OCI-LY1 (cell line): Measurements from ENCODE around the gene TRAPPC10.
"Not testable (repeated sequence)": the region's sequence is repeated elsewhere in the genome, so short reads cannot be mapped to it uniquely, and the experiment has no call there.

ENCODE experiments used
- H2AFZ ChIP-seq: fragments of 200-600 bp; sonication (generic), shearing (Covaris generic); 2 replicates; pipeline ENCODE4 v1.6.0; 2014; ENCODE audit warnings: antibody characterized with exemption, mild to moderate bottlenecking, low read length
- H3F3A ChIP-seq: fragments of 200-600 bp; sonication (generic), shearing (Covaris generic); 2 replicates; pipeline ENCODE4 v1.6.0; 2014; ENCODE audit warnings: mild to moderate bottlenecking, antibody characterized with exemption, low read length, moderate library complexity; ENCODE audit not compliant: insufficient read depth
- H3K27ac ChIP-seq: fragments of 200-600 bp; sonication (generic); 2 replicates; pipeline ENCODE4 v1.5.1; 2014; ENCODE audit warnings: low read length, mixed run types, mild to moderate bottlenecking, low read depth; ENCODE audit not compliant: poor library complexity, severe bottlenecking
- H3K27me3 ChIP-seq: fragments of 200-600 bp; sonication (generic); 2 replicates; pipeline ENCODE4 v1.6.0; 2014; ENCODE audit warnings: antibody characterized with exemption, mild to moderate bottlenecking, low read length, moderate library complexity; ENCODE audit not compliant: insufficient read depth
- H3K36me3 ChIP-seq: fragments of 200-600 bp; sonication (generic); 2 replicates; pipeline ENCODE4 v1.6.1; 2014; ENCODE audit warnings: mild to moderate bottlenecking, antibody characterized with exemption, low read length, moderate library complexity, mixed read lengths; ENCODE audit not compliant: insufficient read depth
- H3K4me1 ChIP-seq: fragments of 200-600 bp; sonication (generic); 2 replicates; pipeline ENCODE4 v1.5.1; 2014; ENCODE audit warnings: mild to moderate bottlenecking, low read length, moderate library complexity; ENCODE audit not compliant: insufficient read depth, severe bottlenecking
- H3K4me2 ChIP-seq: fragments of 200-600 bp; sonication (generic), shearing (Covaris generic); 2 replicates; pipeline ENCODE4 v1.6.1; 2014; ENCODE audit warnings: low read length
- H3K4me3 ChIP-seq: fragments of 200-600 bp; sonication (generic); 2 replicates; pipeline ENCODE4 v1.5.1; 2014; ENCODE audit warnings: low read length, low read depth, mild to moderate bottlenecking, mixed read lengths; ENCODE audit not compliant: poor library complexity, severe bottlenecking
- H3K79me2 ChIP-seq: fragments of 200-600 bp; shearing (Covaris generic); 2 replicates; pipeline ENCODE4 v1.6.1; 2016; ENCODE audit warnings: mixed run types, low read length, mixed read lengths; ENCODE audit not compliant: insufficient read depth
- H3K9ac ChIP-seq: fragments of 200-600 bp; sonication (generic), shearing (Covaris generic); 2 replicates; pipeline ENCODE4 v1.6.1; 2014; ENCODE audit warnings: mild to moderate bottlenecking, low read length, mixed read lengths
- H3K9me2 ChIP-seq: fragments of 200-600 bp; sonication (generic), shearing (Covaris generic); 2 replicates; pipeline ENCODE4 v1.6.1; 2014; ENCODE audit warnings: low read depth, mild to moderate bottlenecking, low read length, mixed read lengths
- H3K9me3 ChIP-seq: fragments of 200-600 bp; shearing (Covaris generic); 2 replicates; pipeline ENCODE4 v1.6.1; 2014; ENCODE audit warnings: low read length, mixed read lengths
- H4K20me1 ChIP-seq: fragments of 200-600 bp; sonication (generic), shearing (Covaris generic); 2 replicates; pipeline ENCODE4 v1.6.0; 2016; ENCODE audit warnings: mild to moderate bottlenecking, low read length; ENCODE audit not compliant: insufficient read depth

Gene TRAPPC10

DNA sequence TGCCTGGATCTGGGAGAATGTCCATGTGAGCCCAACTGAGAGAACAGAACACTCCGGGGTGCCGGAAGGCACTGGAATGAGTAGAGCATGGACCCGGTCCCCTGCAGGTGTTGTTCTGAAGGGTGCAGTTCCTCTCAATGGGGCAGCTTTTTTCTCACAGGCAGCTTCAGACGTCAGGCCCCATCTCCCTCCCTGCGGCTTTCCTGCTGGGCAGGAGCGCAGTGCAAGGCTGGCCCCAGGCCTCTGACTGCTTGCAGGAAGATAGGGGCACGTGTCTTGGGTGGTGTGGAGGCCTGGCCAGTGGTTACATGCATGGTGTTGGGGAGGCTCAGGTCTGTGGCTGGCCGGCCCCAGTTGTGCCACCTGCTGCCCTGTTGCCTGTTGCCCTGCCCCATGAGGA lies 131.9 kb downstream of the TRAPPC10 start:
- not testable (repeated sequence) for H3K4me1 ChIP-seq, H3K79me2 ChIP-seq, H3K36me3 ChIP-seq, H2AFZ ChIP-seq, H3K27me3 ChIP-seq, H3F3A ChIP-seq, H3K4me3 ChIP-seq, H3K27ac ChIP-seq, H3K9me3 ChIP-seq, H3K4me2 ChIP-seq, H4K20me1 ChIP-seq, H3K9ac ChIP-seq, H3K9me2 ChIP-seq

DNA sequence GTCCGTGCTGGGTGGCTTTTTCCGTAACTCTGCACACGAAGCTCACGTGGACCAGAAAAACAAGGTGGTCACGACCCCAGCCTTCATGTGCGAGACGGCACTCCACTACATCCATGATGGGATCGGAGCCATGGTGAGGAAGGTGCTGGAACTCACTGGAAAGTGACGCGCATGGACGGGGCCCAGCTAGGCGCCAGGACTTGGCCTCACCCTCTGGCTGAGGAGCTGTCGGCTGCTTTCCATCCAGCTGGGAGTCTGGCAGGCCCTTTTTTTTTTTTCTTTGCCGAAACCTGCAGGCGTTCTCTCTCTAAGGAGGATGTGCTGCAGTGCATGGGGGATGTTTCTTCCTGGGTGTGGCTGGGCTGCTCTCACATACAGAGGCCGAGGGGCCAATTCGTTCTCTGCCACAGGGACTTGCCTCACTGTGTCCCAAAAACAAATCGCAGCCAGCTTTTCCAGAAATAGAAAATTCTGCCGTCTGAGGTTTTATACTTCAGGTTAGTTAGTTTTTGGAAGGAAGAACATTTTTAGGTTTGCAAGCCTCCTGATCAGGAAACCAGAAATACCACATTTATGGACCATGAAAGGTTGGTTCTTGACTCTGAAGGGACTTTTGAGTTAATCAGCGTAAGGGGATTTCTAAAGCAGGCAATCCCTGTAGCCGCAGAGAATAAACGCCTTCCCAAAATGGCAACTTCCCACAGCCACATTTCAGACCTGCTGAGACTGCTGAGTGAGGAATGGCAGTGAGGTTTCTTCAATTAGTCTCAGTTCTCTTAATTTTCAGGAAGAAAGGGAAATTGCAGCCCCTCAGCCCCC lies 132.9 kb downstream of the TRAPPC10 start:
- not testable (repeated sequence) for H3K4me1 ChIP-seq, H2AFZ ChIP-seq, H3F3A ChIP-seq, H3K9ac ChIP-seq, H4K20me1 ChIP-seq, H3K4me2 ChIP-seq, H3K27ac ChIP-seq, H3K36me3 ChIP-seq, H3K9me2 ChIP-seq, H3K79me2 ChIP-seq, H3K27me3 ChIP-seq, H3K9me3 ChIP-seq, H3K4me3 ChIP-seq

DNA sequence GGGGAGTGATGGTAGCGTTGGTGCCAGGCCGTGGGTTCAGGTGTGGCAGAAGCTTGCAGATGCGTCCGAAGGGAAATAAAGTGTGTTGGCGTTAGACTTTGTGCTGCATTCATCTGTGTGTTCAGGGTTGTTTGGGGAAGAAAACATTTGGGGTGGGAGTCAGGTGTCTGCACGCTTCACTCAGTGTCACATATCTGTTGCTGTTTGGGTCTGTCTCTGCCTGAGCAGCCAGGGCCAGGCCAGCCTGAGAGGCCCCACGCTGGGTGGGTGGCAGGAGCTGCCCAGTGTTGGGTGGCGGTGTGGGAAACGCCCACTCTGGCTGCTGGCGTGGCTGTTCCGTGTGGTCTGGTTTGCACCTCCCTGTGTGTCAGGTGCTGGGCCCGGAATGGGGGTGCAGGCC lies 133.5 kb downstream of the TRAPPC10 start:
- H3K4me1 ChIP-seq, H3K79me2 ChIP-seq, H3K27ac ChIP-seq, H3K36me3 ChIP-seq, H3K27me3 ChIP-seq, H3K9ac ChIP-seq, H2AFZ ChIP-seq, H3K4me2 ChIP-seq, H4K20me1 ChIP-seq, H3K9me2 ChIP-seq, H3K9me3 ChIP-seq, H3K4me3 ChIP-seq, H3F3A ChIP-seq: not testable (repeated sequence)

DNA sequence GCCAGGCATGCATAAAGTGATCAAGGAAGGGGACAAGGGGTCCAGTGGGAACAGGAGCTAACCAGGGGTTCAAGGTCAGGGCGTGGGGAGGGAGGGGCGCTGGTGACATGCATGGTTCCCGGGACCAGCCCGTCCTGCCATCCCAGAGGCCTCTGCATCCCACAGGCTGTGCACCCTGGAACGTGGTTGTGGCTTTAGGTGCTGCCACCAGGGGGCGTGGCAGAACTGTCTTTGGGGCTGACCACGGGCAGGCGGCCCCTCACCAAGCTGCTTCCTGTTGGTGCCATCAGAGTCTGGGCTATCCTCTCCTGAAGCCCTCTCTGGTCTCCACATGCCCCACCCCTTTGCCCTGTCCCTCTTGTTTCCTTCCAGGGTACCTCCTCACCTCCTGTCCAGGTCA lies 135.0 kb downstream of the TRAPPC10 start:
- H3K9me3 ChIP-seq, H2AFZ ChIP-seq: not testable (repeated sequence)

DNA sequence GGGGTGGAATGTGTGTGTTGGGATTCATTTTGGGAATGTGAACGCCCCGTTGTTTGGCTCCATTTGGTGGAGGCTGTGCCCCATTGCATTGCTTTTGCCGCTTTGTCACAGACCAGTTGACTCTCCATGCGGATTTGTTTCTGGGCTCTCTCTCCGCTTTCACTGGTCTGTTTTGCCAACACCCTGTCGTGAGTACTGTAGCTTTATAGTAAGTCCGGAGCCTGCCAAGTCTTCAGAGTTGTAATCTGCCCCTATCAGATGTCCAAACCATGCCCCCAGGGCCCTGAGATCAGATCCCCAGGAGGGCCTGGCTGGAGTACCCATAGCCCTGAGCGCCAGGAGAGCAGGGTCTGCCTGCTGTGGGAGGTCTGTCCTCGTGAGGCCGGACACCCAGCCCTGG lies 138.1 kb downstream of the TRAPPC10 start:
- H3K9me2 ChIP-seq, H3K4me2 ChIP-seq, H3K79me2 ChIP-seq, H3K27ac ChIP-seq, H2AFZ ChIP-seq, H4K20me1 ChIP-seq, H3K4me1 ChIP-seq, H3K9ac ChIP-seq, H3K4me3 ChIP-seq, H3K36me3 ChIP-seq, H3F3A ChIP-seq, H3K9me3 ChIP-seq, H3K27me3 ChIP-seq: not testable (repeated sequence)

More for the DNA sequence above, 135.0 kb downstream of the TRAPPC10 start:
- H4K20me1 ChIP-seq, H3K9me2 ChIP-seq, H3K79me2 ChIP-seq, H3K27me3 ChIP-seq, H3K9ac ChIP-seq, H3K36me3 ChIP-seq, H3K4me2 ChIP-seq, H3K4me1 ChIP-seq, H3K27ac ChIP-seq, H3K4me3 ChIP-seq, H3F3A ChIP-seq: not testable (repeated sequence)

DNA sequence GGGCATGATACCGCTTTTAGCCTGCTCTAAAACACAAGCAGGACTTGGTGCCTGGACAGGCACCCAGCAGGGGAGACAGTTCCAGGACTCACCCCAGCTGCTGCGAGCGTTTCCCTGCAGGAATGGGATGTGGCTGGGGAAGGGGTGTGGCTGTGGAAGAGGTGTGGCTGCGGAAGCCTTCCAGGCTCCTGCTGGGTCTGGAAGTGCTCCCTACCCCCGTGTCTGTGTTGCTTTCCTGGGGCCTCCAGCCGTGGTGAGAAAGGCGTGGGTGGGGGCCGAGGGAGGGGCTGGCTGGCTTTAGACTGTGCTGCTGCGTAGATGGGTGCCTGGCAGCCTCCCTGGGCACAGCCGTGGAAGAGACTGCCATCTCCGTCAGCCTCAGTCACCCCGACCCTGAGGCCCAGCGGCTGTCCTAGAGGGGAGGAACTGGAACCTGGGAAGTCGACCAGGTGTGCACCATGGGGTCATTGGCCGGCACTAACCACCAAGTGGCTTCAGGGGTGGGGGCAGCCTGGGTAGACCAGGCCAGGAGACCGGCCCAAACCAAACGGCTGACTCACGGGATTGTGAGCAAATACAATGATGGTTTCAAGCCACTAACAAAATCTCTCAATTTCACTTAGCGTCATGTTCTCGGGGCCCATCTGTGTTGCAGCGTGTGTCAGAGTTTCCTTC lies 141.2 kb downstream of the TRAPPC10 start:
- not testable (repeated sequence) for H3K9ac ChIP-seq

DNA sequence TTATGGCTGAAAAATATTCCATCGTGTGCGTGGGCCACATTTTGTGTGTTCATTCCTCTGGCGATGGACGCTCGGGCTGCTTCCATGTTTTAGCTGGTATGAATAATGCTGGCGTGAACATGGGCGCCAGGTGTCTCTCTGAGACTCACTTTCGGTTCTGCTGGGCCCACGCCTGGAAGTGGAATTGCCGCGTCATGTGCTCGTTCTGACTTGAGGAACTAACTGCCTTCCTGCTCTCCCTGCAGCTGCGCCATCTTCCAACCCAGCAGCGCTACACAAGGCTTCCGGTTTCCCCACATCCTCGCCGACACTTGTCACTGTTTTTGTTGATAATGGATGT lies 141.8 kb downstream of the TRAPPC10 start:
- peak overlapping the region; percentile 62 for H3K27ac ChIP-seq
- not testable (repeated sequence) for H2AFZ ChIP-seq, H3F3A ChIP-seq, H3K9me3 ChIP-seq, H3K4me2 ChIP-seq, H3K27me3 ChIP-seq, H3K9ac ChIP-seq, H4K20me1 ChIP-seq, H3K4me1 ChIP-seq, H3K79me2 ChIP-seq, H3K9me2 ChIP-seq, H3K4me3 ChIP-seq, H3K36me3 ChIP-seq

More for the DNA sequence above, 141.2 kb downstream of the TRAPPC10 start:
- not testable (repeated sequence) for H3K9me2 ChIP-seq, H3K79me2 ChIP-seq, H3F3A ChIP-seq, H3K4me3 ChIP-seq, H4K20me1 ChIP-seq, H2AFZ ChIP-seq, H3K4me1 ChIP-seq, H3K36me3 ChIP-seq, H3K4me2 ChIP-seq, H3K27me3 ChIP-seq, H3K9me3 ChIP-seq
- H3K27ac ChIP-seq, result peak overlapping the region; percentile 62
